OCI-LY7 (cell line): ENCODE data around the gene PAX3. TPM values are rescaled to one million over a fixed set of nuclear protein-coding genes. Genes with fewer than 3 reads are reported as not detected.

Source experiments
- BruUV-seq: library from RNA; stranded (reverse); fragments of 400-500 nt; replicated peaks from 2 replicates; lab custom pipeline; 2021; lab: Mats Ljungman, UMichigan
- CTCF ChIA-PET: fragments of 300-600 bp; sonication (Branson Sonifier 250); formaldehyde crosslinking; loops from one replicate; lab custom pipeline; 2022; ENCODE audit warnings: antibody characterized with exemption; ENCODE audit not compliant: unreplicated experiment; lab: Charles Lee
- POLR2A ChIA-PET: fragments of 300-600 bp; sonication (Branson Sonifier 250); formaldehyde crosslinking; loops from one replicate; lab custom pipeline; 2022; ENCODE audit warnings: antibody characterized with exemption; lab: Charles Lee
- DNase-seq: peaks from one replicate; pipeline ENCODE4 v3.0.0-alpha.2; 2015; ENCODE audit warnings: low spot score
- H2AFZ ChIP-seq: fragments of 200-600 bp; sonication (generic), shearing (Covaris generic); 2 replicates; pipeline ENCODE4 v1.6.1; 2014; ENCODE audit warnings: mild to moderate bottlenecking, antibody characterized with exemption, low read length, moderate library complexity
- H3K27ac ChIP-seq: fragments of 200-600 bp; sonication (generic); 2 replicates; pipeline ENCODE4 v1.5.1; 2014; ENCODE audit warnings: mixed run types, low read depth, mild to moderate bottlenecking, moderate library complexity, low read length, inconsistent platforms; ENCODE audit not compliant: poor library complexity, severe bottlenecking
- H3K36me3 ChIP-seq: fragments of 200-600 bp; sonication (generic); 2 replicates; pipeline ENCODE4 v1.6.1; 2014; ENCODE audit warnings: mild to moderate bottlenecking, antibody characterized with exemption, low read length, moderate library complexity, mixed read lengths; ENCODE audit not compliant: insufficient read depth
- H3K4me1 ChIP-seq: fragments of 200-600 bp; sonication (generic); 2 replicates; pipeline ENCODE4 v1.5.1; 2014; ENCODE audit warnings: mild to moderate bottlenecking, low read length; ENCODE audit not compliant: insufficient read depth, poor library complexity, severe bottlenecking
- H3K4me2 ChIP-seq: fragments of 200-600 bp; sonication (generic); 2 replicates; pipeline ENCODE4 v1.6.1; 2014; ENCODE audit warnings: mild to moderate bottlenecking, low read length
- H3K4me3 ChIP-seq: fragments of 200-600 bp; sonication (generic); 2 replicates; pipeline ENCODE4 v1.5.1; 2014; ENCODE audit warnings: mild to moderate bottlenecking, low read depth, low read length; ENCODE audit not compliant: poor library complexity, severe bottlenecking
- H3K79me2 ChIP-seq: fragments of 200-600 bp; sonication (generic); 2 replicates; pipeline ENCODE4 v1.6.1; 2016; ENCODE audit warnings: low read depth, mild to moderate bottlenecking, low read length, moderate library complexity, mixed read lengths; ENCODE audit not compliant: insufficient read depth
- H3K9me2 ChIP-seq: fragments of 200-600 bp; sonication (generic); 2 replicates; pipeline ENCODE4 v1.6.1; 2016; ENCODE audit warnings: mild to moderate bottlenecking, low read length, mixed read lengths; ENCODE audit not compliant: insufficient read depth
- H3K9me3 ChIP-seq: fragments of 200-600 bp; sonication (generic); 2 replicates; pipeline ENCODE4 v1.6.1; 2014; ENCODE audit warnings: mild to moderate bottlenecking, mixed run types, low read length, mixed read lengths
- H4K20me1 ChIP-seq: fragments of 200-600 bp; sonication (generic); 2 replicates; pipeline ENCODE4 v1.6.1; 2014; ENCODE audit warnings: mild to moderate bottlenecking, antibody characterized with exemption, low read length, moderate library complexity, mixed read lengths; ENCODE audit not compliant: insufficient read depth
- EZH2phosphoT487 ChIP-seq: fragments of 200-600 bp; sonication (generic); IDR thresholded peaks from 2 replicates; pipeline ENCODE4 v1.6.1; 2018; ENCODE audit warnings: low read depth, borderline replicate concordance, mild to moderate bottlenecking, mixed run types, antibody characterized with exemption, low read length, moderate library complexity, mixed read lengths
- intact Hi-C: fragments of 100-400 bp; cut with micrococcal nuclease; formaldehyde crosslinking; loops from one replicate; pipeline ENCODE4 v1.10.0; 2022; ENCODE audit not compliant: unreplicated experiment
- total RNA-seq, 2 experiments: library from RNA; depleted of rRNA in 1 of 2; stranded (reverse); fragments of >200 nt in 1 of 2; shearing (Covaris generic) in 1 of 2; gene quantifications; 2 replicates each; pipeline ENCODE4 v1.2.3, GENCODE V29; 2014 to 2022
- TF ChIP-seq, protein P1 (sequence below): fragments of 200-600 bp; sonication (generic); conservative IDR thresholded peaks from 2 replicates; pipeline ENCODE4 v1.5.1; 2014; ENCODE audit warnings: mild to moderate bottlenecking, antibody characterized with exemption, low read length, moderate library complexity, mixed read lengths

The PAX3 gene
- total RNA-seq, 2 experiments from 2014 or later = not detected

DNA sequence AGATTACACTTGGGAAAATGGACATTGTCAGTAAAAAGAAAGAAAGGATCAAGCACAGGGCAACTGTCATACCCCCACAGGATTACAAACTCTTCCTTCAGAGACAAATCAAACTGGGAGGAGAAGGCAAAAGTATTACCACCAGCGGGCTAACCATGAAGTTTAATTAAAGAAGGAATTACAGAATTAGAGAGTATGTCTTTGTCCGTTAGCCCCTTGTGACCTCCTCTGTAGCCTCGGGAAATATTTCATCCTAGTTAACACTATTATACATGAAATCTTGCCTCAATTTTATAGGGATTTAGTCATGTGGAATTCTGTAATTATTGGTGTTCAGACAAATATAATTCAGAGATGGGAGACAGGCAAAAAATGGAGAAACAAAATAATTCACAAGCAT lies 60.7 kb downstream of the PAX3 start:
- Histone ChIP-seq H3K4me1 (no peaks in the 10 kb centered on the region), H3K36me3 (no peaks in the 10 kb centered on the region), H4K20me1 (no peaks in the 10 kb centered on the region), H3K9me2 (no peaks in the 10 kb centered on the region), H3K27ac (no peak overlapping the region), H3K4me3 (no peak overlapping the region), H2AFZ (no peak overlapping the region), H3K9me3 (no peaks in the 10 kb centered on the region), H3K79me2 (no peaks in the 10 kb centered on the region), H3K4me2 (no peak overlapping the region)
- no TSS peak for BruUV-seq
- ChIA-PET CTCF (no interaction called here), POLR2A (no interaction called here)
- intact Hi-C loops = no loop called here
- DNase-seq = no peak
- no peak for TF ChIP-seq EZH2phosphoT487
- TF ChIP-seq, protein P1, sequence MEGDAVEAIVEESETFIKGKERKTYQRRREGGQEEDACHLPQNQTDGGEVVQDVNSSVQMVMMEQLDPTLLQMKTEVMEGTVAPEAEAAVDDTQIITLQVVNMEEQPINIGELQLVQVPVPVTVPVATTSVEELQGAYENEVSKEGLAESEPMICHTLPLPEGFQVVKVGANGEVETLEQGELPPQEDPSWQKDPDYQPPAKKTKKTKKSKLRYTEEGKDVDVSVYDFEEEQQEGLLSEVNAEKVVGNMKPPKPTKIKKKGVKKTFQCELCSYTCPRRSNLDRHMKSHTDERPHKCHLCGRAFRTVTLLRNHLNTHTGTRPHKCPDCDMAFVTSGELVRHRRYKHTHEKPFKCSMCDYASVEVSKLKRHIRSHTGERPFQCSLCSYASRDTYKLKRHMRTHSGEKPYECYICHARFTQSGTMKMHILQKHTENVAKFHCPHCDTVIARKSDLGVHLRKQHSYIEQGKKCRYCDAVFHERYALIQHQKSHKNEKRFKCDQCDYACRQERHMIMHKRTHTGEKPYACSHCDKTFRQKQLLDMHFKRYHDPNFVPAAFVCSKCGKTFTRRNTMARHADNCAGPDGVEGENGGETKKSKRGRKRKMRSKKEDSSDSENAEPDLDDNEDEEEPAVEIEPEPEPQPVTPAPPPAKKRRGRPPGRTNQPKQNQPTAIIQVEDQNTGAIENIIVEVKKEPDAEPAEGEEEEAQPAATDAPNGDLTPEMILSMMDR = no peak

DNA sequence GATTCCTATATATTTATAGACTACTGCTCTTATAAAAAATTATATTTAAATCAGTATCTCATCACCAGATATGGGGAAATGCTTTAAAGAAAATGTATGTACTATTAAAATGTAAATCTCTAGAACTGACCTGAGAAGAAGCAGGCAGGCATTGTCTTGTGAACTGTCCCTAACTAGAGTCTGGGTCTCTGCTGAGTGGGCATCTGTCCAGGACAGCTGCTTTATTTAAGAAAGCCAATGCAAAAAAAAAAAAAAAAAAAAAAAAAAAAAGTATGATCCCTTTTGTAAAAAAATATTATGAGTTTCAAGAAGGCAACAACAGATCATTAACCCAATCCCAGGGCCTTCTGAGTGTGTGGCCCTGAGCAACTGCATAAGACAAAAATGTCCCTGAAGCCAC lies 66.0 kb downstream of the PAX3 start:
- Histone ChIP-seq H3K36me3 (no peaks in the 10 kb centered on the region), H3K27ac (no peak overlapping the region), H3K9me3 (no peaks in the 10 kb centered on the region), H3K79me2 (no peaks in the 10 kb centered on the region), H3K9me2 (no peaks in the 10 kb centered on the region), H3K4me2 (no peak overlapping the region), H3K4me3 (no peak overlapping the region), H2AFZ (no peak overlapping the region), H3K4me1 (no peaks in the 10 kb centered on the region), H4K20me1 (no peaks in the 10 kb centered on the region)
- TF ChIP-seq EZH2phosphoT487 = no peak
- TF ChIP-seq, protein P1 = no peak
- no peak for DNase-seq
- ChIA-PET CTCF (no interaction called here), POLR2A (interaction anchor here (0.6 kb wide), 1 partner anchor 950 kb away, joined by 3 read pairs; no protein-coding TSS in a partner anchor)
- no TSS peak for BruUV-seq
- intact Hi-C loops = no loop called here

DNA sequence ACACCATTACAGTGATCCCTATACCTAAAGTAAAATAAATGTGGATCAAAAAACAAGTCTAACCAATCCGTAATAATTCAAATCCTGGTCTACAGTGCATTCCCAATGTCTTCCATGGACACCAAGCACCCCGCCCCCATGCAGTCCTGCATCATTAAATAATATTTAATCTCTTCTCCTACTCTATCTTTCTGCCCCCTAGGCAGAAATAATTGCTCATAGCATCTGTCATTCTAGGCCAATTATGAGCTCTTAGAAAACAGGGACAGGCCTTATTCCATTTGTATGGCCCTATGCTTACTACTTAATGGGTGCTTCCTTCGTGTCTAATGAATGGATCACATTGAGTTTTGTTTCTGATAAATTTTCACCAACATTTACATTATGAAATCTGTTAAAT lies 66.4 kb downstream of the PAX3 start:
- no peak for DNase-seq
- Histone ChIP-seq H3K27ac (no peak overlapping the region), H3K36me3 (no peaks in the 10 kb centered on the region), H4K20me1 (no peaks in the 10 kb centered on the region), H3K9me3 (no peaks in the 10 kb centered on the region), H3K9me2 (no peaks in the 10 kb centered on the region), H3K4me3 (no peak overlapping the region), H2AFZ (no peak overlapping the region), H3K4me2 (no peak overlapping the region), H3K79me2 (no peaks in the 10 kb centered on the region), H3K4me1 (no peaks in the 10 kb centered on the region)
- ChIA-PET POLR2A (interaction anchor here (0.6 kb wide), 1 partner anchor 950 kb away, joined by 3 read pairs; no protein-coding TSS in a partner anchor), CTCF (no interaction called here)
- no peak for TF ChIP-seq EZH2phosphoT487
- TF ChIP-seq, protein P1 = no peak
- intact Hi-C loops = no loop called here
- no TSS peak for BruUV-seq
